ENCODE measurements around the gene CDC42BPA. TPM values are rescaled to one million over a fixed set of nuclear protein-coding genes. Genes with fewer than 3 reads are reported as not detected.

Gene CDC42BPA
- polyA plus RNA-seq, 1 of the 3 experiments (the other 2 are of a cell fraction), result 6.8 TPM

DNA sequence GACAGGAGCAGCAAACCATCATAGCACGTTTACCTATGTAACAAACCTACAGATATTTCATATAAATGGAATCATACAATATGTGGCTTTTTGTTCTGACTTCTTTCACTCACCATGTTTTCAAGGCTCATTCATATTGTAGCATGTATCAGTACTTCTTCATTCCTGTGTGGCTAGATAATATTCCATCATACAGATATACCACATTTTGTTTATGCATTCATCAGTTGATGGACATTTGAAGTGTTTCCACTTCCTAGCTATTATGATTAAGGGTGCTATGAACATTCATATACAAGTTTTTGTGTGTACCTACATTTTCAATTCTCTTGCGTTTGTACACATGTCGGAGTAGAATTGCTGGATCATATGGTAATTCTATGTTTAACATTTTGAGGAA lies 90.1 kb downstream of the CDC42BPA start:
- Histone ChIP-seq H4K20me1 (ENCODE audit: insufficient read depth) (no peaks in the 10 kb centered on the region), H3K4me3 (ENCODE audit: low read depth in 2 of 2, low read length in 1 of 2) (no peak overlapping the region), H3K9ac (no peak overlapping the region), H3K9me2 (no peaks in the 10 kb centered on the region), H3F3A (replicated peaks; ENCODE audit: insufficient read depth) (peaks cover 27% of the 10 kb centered on the region), H2AFZ (ENCODE audit: low read depth) (no peak overlapping the region), H3K36me3 (replicated peaks in 1 of 2; ENCODE audit: control insufficient read depth in 1 of 2, insufficient read depth in 2 of 2, low read length in 1 of 2) (no peaks in the 10 kb centered on the region), H3K79me2 (ENCODE audit: insufficient read depth) (peaks cover 33% of the 10 kb centered on the region), H3K4me1 (ENCODE audit: control insufficient read depth in 1 of 2, insufficient read depth in 2 of 2, low read depth in 1 of 2, low read length in 1 of 2) (peaks cover 0 to 10% of the 10 kb centered on the region in 2 experiments; a peak in 1 of 4 replicates), H3K4me2 (no peak overlapping the region), H3K27me3 (ENCODE audit: insufficient read depth) (no peaks in the 10 kb centered on the region), H3K9me3 (no peaks in the 10 kb centered on the region), H3K27ac (ENCODE audit: low read depth in 2 of 2, low read length in 1 of 2) (no peak overlapping the region)
- CTCF ChIA-PET, result interaction anchor here (0.6 kb wide), 1 partner anchor 15 kb away, joined by 3 read pairs; no protein-coding TSS in a partner anchor
- TF ChIP-seq EP300 (IDR thresholded peaks at IDR 0.05; ENCODE audit: borderline replicate concordance in 1 of 2, low read depth in 1 of 2, low read length in 1 of 2), result no peak
- TF ChIP-seq RFX5 (IDR thresholded peaks at IDR 0.05; ENCODE audit: low read length), result no peak
- TF ChIP-seq, protein P1, sequence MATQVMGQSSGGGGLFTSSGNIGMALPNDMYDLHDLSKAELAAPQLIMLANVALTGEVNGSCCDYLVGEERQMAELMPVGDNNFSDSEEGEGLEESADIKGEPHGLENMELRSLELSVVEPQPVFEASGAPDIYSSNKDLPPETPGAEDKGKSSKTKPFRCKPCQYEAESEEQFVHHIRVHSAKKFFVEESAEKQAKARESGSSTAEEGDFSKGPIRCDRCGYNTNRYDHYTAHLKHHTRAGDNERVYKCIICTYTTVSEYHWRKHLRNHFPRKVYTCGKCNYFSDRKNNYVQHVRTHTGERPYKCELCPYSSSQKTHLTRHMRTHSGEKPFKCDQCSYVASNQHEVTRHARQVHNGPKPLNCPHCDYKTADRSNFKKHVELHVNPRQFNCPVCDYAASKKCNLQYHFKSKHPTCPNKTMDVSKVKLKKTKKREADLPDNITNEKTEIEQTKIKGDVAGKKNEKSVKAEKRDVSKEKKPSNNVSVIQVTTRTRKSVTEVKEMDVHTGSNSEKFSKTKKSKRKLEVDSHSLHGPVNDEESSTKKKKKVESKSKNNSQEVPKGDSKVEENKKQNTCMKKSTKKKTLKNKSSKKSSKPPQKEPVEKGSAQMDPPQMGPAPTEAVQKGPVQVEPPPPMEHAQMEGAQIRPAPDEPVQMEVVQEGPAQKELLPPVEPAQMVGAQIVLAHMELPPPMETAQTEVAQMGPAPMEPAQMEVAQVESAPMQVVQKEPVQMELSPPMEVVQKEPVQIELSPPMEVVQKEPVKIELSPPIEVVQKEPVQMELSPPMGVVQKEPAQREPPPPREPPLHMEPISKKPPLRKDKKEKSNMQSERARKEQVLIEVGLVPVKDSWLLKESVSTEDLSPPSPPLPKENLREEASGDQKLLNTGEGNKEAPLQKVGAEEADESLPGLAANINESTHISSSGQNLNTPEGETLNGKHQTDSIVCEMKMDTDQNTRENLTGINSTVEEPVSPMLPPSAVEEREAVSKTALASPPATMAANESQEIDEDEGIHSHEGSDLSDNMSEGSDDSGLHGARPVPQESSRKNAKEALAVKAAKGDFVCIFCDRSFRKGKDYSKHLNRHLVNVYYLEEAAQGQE (IDR thresholded peaks at IDR 0.05; ENCODE audit: low read depth, low read length), result no peak
- no peak for TF ChIP-seq NRF1 (IDR thresholded peaks at IDR 0.05; ENCODE audit: low read depth, low read length)
- no peak for TF ChIP-seq RCOR1 (IDR thresholded peaks at IDR 0.05; ENCODE audit: low read length)
- TF ChIP-seq GATA2 (CRISPR knock-in tag; IDR thresholded peaks at IDR 0.05), result no peak
- TF ChIP-seq, protein P2, sequence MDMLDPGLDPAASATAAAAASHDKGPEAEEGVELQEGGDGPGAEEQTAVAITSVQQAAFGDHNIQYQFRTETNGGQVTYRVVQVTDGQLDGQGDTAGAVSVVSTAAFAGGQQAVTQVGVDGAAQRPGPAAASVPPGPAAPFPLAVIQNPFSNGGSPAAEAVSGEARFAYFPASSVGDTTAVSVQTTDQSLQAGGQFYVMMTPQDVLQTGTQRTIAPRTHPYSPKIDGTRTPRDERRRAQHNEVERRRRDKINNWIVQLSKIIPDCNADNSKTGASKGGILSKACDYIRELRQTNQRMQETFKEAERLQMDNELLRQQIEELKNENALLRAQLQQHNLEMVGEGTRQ (IDR thresholded peaks at IDR 0.05; ENCODE audit: borderline replicate concordance, low read depth, low read length), result no peak
- TF ChIP-seq CHD2 (IDR thresholded peaks at IDR 0.05; ENCODE audit: low read length, partially characterized antibody), result no peak
- TF ChIP-seq JUND (IDR thresholded peaks at IDR 0.05), result no peak
- TF ChIP-seq, protein P3, sequence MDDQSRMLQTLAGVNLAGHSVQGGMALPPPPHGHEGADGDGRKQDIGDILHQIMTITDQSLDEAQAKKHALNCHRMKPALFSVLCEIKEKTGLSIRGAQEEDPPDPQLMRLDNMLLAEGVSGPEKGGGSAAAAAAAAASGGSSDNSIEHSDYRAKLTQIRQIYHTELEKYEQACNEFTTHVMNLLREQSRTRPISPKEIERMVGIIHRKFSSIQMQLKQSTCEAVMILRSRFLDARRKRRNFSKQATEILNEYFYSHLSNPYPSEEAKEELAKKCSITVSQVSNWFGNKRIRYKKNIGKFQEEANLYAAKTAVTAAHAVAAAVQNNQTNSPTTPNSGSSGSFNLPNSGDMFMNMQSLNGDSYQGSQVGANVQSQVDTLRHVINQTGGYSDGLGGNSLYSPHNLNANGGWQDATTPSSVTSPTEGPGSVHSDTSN (IDR thresholded peaks at IDR 0.05), result no peak
- no peak for DNase-seq
- POLR2A ChIA-PET, result no interaction called here
- WGBS (ENCODE audit: low lambda C conversion rate), result 91% methylated on average over 3 of the region's 3 CpGs

DNA sequence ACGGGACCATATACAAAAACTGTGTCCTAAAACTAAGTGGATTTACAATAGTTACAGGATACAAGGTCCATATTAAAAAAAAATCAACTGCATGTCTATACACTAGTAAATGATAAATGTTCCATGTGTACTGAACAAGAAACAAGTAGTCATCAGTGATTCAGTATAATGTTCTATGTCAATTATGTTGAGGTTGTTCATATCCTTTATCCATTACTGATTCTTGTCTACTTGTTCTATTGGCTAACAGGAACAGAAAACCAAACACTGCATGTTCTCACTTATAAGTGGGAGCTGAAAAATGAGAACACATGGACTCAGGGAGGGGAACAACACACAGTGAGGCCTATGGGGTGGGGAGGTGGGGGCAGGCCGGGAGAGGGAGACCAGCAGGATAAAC lies 90.5 kb downstream of the CDC42BPA start:
- no peaks in the 10 kb centered on the region for H3K9me3 ChIP-seq
- no peaks in the 10 kb centered on the region for H3K9me2 ChIP-seq
- no peaks in the 10 kb centered on the region for H4K20me1 ChIP-seq (ENCODE audit: insufficient read depth)
- DNase-seq, result no peak
- H3K4me1 ChIP-seq (ENCODE audit: control insufficient read depth in 1 of 2, insufficient read depth in 2 of 2, low read depth in 1 of 2, low read length in 1 of 2), result peaks cover 0 to 10% of the 10 kb centered on the region in 2 experiments; a peak in 1 of 4 replicates
- no peak overlapping the region for H3K27ac ChIP-seq (ENCODE audit: low read depth in 2 of 2, low read length in 1 of 2)
- peaks cover 37% of the 10 kb centered on the region for H3K79me2 ChIP-seq (ENCODE audit: insufficient read depth)
- H3K27me3 ChIP-seq (ENCODE audit: insufficient read depth), result no peaks in the 10 kb centered on the region
- H3K4me2 ChIP-seq, result no peak overlapping the region
- 92% methylated on average over 2 of the region's 2 CpGs for WGBS (ENCODE audit: low lambda C conversion rate)
- ChIA-PET CTCF (interaction anchor here (0.6 to 1.3 kb wide), 2 partner anchors 10 to 14 kb away, joined by 3 to 4 read pairs; no protein-coding TSS in a partner anchor), POLR2A (no interaction called here)
- H3K36me3 ChIP-seq (replicated peaks in 1 of 2; ENCODE audit: control insufficient read depth in 1 of 2, insufficient read depth in 2 of 2, low read length in 1 of 2), result no peaks in the 10 kb centered on the region
- H3F3A ChIP-seq (replicated peaks; ENCODE audit: insufficient read depth), result peaks cover 27% of the 10 kb centered on the region
- H3K4me3 ChIP-seq (ENCODE audit: low read depth in 2 of 2, low read length in 1 of 2), result no peak overlapping the region
- no peak overlapping the region for H2AFZ ChIP-seq (ENCODE audit: low read depth)
- H3K9ac ChIP-seq, result no peak overlapping the region
- TF ChIP-seq, protein P4, sequence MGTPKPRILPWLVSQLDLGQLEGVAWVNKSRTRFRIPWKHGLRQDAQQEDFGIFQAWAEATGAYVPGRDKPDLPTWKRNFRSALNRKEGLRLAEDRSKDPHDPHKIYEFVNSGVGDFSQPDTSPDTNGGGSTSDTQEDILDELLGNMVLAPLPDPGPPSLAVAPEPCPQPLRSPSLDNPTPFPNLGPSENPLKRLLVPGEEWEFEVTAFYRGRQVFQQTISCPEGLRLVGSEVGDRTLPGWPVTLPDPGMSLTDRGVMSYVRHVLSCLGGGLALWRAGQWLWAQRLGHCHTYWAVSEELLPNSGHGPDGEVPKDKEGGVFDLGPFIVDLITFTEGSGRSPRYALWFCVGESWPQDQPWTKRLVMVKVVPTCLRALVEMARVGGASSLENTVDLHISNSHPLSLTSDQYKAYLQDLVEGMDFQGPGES (IDR thresholded peaks at IDR 0.05; ENCODE audit: low read depth, low read length), result no peak
- no peak for TF ChIP-seq MEF2A (IDR thresholded peaks at IDR 0.05; ENCODE audit: borderline replicate concordance, low read depth)
- no peak for TF ChIP-seq FOXM1 (IDR thresholded peaks at IDR 0.05; ENCODE audit: low read depth)
- no peak for TF ChIP-seq FOXJ3 (CRISPR knock-in tag; IDR thresholded peaks at IDR 0.05)
- no peak for TF ChIP-seq JUND (IDR thresholded peaks at IDR 0.05)
- TF ChIP-seq, protein P1 (IDR thresholded peaks at IDR 0.05; ENCODE audit: low read depth, low read length), result no peak
- no peak for TF ChIP-seq YY1 (IDR thresholded peaks at IDR 0.05; ENCODE audit: low read depth)
- TF ChIP-seq CHD2 (IDR thresholded peaks at IDR 0.05; ENCODE audit: low read length, partially characterized antibody), result no peak
